Aorta (tissue), 5 donors: Measurements from ENCODE around the gene PIK3CA. TPM values are rescaled to one million over a fixed set of nuclear protein-coding genes. Genes with fewer than 3 reads are reported as not detected.
"Not testable (repeated sequence)": the region's sequence is repeated elsewhere in the genome, so short reads cannot be mapped to it uniquely, and the experiment has no call there.

ENCODE experiments used
- ATAC-seq: fragments of 200-7000 bp; cut with Tn5 transposase; one replicate; pipeline ENCODE4 v1.9.1; 2022; ENCODE audit warnings: moderate library complexity; ENCODE audit not compliant: low FRiP score
- DNase-seq, 2 donors: peaks; one replicate each; pipeline ENCODE4 v3.0.0-alpha.2; 2020
- H3K27ac ChIP-seq, 2 donors: one replicate each; pipeline ENCODE4 v1.5.1; 2013; ENCODE audit warnings: low read length in 2 of 2, mild to moderate bottlenecking in 2 of 2, moderate library complexity in 2 of 2, control low read depth in 1 of 2, inconsistent platforms in 1 of 2, low read depth in 1 of 2
- H3K27me3 ChIP-seq, 2 donors: one replicate each; pipeline ENCODE4 v1.6.1; 2013; ENCODE audit warnings: control low read depth in 1 of 2, low read length in 1 of 2, mild to moderate bottlenecking in 1 of 2, moderate library complexity in 1 of 2; ENCODE audit not compliant: insufficient read depth in 2 of 2, control insufficient read depth in 1 of 2
- H3K36me3 ChIP-seq, 2 donors: one replicate each; pipeline ENCODE4 v1.6.1; 2013; ENCODE audit warnings: control low read depth in 1 of 2, low read length in 1 of 2, mild to moderate bottlenecking in 1 of 2; ENCODE audit not compliant: insufficient read depth in 2 of 2, control insufficient read depth in 1 of 2
- H3K4me1 ChIP-seq, 2 donors: one replicate each; pipeline ENCODE4 v1.6.1; 2013; ENCODE audit warnings: low read length in 2 of 2, control low read depth in 1 of 2, mild to moderate bottlenecking in 1 of 2, moderate library complexity in 1 of 2; ENCODE audit not compliant: insufficient read depth in 2 of 2, control insufficient read depth in 1 of 2
- H3K4me3 ChIP-seq, 2 donors: one replicate each; pipeline ENCODE4 v1.5.1; 2013; ENCODE audit warnings: low read length in 2 of 2, control low read depth in 1 of 2, mild to moderate bottlenecking in 1 of 2
- H3K9me3 ChIP-seq: one replicate; pipeline ENCODE4 v1.6.1; 2013; ENCODE audit warnings: mild to moderate bottlenecking, low read length; ENCODE audit not compliant: control insufficient read depth
- WGBS, 2 donors: extraction: QIAGEN DNeasy Blood & Tissue Kit; methylation state at CpG; one replicate each; pipeline ENCODE4 v1.1.7; 2013; 5-methylcytosine and 5-hydroxymethylcytosine counted together
- intact Hi-C, 2 donors: fragments of 100-400 bp; cut with DNase I; formaldehyde crosslinking; loops; one replicate each; pipeline versions ENCODE4 v1.14.2 to v1.15.0; 2022
- polyA plus RNA-seq, 2 donors: library from polyadenylated mRNA; stranded (reverse); fragments of 200-250 nt; gene quantifications; one replicate each; pipeline ENCODE4 v1.2.3, GENCODE V29; 2013
- total RNA-seq, 2 donors: library from RNA; stranded (reverse); fragmentation: NEBNext Ultra II Directional; extraction: Animal tissue kit (Norgen Biotek cat#: 25700); gene quantifications; one replicate each; pipeline ENCODE4 v1.2.1, GENCODE V29; 2021
- donor health status: healthy with polysubstance abuse.
- donor health status: Bipolar disorder and iron deficiency.
- donor health status: DM: no; HTN: no; CAD: no.
- donor health status: DM: no; HTN: no; CAD: no.
- donor health status: DM: yes; HTN: yes; CAD: no.

PIK3CA gene
- total and polyA plus RNA-seq, 4 donors, result 7.6 to 39.1 (median 25.7) TPM

DNA sequence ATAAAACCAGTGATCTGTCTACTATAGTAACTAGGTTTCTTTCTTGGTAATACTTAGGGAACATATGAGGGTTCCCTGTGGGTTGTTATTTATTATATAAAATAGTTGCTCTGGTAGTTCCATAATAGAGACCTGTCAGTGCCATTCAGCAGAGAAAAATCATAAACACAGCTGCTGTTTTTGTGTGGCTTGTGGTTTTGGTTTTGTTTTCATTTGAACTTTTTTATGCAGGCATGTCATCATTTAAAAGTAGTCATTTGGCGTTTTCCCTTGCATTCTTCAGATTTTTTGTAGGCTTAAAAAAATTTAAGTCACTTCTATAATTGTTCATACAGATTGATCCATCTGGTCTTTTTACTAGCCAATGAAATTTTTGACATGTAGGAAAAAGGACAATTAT, 47.9 kb downstream of the PIK3CA start:
- peaks cover 0 to 6% of the 10 kb centered on the region in 2 donors for H3K4me1 ChIP-seq
- DNase-seq, result no peak
- H3K27me3 ChIP-seq, result no peaks in the 10 kb centered on the region
- no peak overlapping the region for H3K4me3 ChIP-seq
- no peak for ATAC-seq
- no peaks in the 10 kb centered on the region for H3K9me3 ChIP-seq
- no peaks in the 10 kb centered on the region for H3K36me3 ChIP-seq
- H3K27ac ChIP-seq, result no peak overlapping the region
- 0 to 4% methylated on average over 1 of the region's 1 CpG for WGBS, 2 donors
- intact Hi-C loops, result no loop called here

DNA sequence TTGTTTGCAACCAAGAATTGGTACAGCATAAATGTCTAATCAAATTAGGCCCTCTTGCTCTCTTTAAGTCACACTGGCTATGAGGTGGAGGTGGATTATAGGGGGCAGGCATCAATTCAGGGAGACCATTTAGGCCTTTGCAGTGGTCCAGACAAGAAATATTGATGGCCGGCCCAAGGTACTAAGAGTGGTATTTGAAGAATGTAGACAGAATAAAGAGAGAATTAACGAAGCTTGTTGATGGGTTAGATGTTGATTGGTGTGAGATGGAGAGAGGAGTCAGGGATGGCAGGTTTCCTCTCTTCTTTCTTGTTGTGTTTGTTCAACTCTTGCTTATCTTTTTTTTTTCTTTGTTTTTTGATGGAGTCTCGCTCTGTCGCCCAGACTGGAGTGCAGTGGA, 48.5 kb downstream of the PIK3CA start:
- ATAC-seq, result no peak

DNA sequence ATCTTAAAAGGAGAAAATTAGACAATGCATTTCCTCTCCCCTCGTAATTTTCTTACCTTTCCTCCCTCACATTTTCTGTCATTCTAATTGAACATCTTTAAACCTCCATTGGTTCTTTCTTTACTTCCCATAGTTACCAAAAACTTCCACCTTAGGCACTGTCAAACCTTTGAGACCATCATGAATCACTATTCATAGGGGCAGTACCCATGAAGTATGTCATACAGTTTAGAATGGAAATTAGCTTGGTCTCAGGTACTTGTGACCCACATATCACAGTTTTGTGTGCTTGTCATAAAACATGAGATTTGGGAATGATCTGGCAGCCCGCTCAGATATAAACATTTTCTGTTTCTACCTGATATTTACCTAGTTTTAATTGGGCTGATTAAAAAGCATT, 52.6 kb downstream of the PIK3CA start:
- no peaks in the 10 kb centered on the region for H3K36me3 ChIP-seq
- H3K4me1 ChIP-seq, result peaks cover 0 to 6% of the 10 kb centered on the region in 2 donors
- WGBS, 2 donors, result 97 to 100% methylated on average over 2 of the region's 2 CpGs
- no peaks in the 10 kb centered on the region for H3K27me3 ChIP-seq
- intact Hi-C loops, result no loop called here
- no peaks in the 10 kb centered on the region for H3K9me3 ChIP-seq
- ATAC-seq (no peak), DNase-seq (no peak)
- H3K27ac ChIP-seq, result no peak overlapping the region
- H3K4me3 ChIP-seq, result no peak overlapping the region

More for the DNA sequence above, 48.5 kb downstream of the PIK3CA start:
- peaks cover 0 to 6% of the 10 kb centered on the region in 2 donors for H3K4me1 ChIP-seq
- H3K4me3 ChIP-seq, result no peak overlapping the region
- no peaks in the 10 kb centered on the region for H3K9me3 ChIP-seq
- no peaks in the 10 kb centered on the region for H3K27me3 ChIP-seq
- intact Hi-C loops, result no loop called here
- DNase-seq, result no peak
- no peaks in the 10 kb centered on the region for H3K36me3 ChIP-seq
- H3K27ac ChIP-seq, result no peak overlapping the region
- WGBS, 2 donors, result 93 to 95% methylated on average over 4 of the region's 4 CpGs

DNA sequence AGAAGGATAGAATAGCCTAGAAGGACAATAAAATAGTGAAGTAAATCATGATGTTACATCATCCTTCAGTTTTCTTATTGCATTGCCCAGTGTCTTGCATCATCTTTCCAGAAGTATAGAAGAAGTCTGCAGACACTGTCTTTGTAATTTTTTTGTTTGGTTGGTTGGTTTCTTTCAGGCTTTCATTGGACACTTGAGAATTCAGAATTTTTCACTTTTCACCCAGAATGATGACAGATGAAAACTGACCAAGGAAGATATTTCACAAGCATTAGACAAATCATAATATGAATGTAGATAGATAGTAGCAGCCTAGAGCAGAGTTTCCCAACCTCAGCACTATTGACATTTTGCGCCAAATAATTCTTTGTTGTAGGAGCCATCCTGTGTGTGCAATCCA, 67.4 kb downstream of the PIK3CA start:
- 94 to 100% methylated on average over 1 of the region's 1 CpG for WGBS, 2 donors

DNA sequence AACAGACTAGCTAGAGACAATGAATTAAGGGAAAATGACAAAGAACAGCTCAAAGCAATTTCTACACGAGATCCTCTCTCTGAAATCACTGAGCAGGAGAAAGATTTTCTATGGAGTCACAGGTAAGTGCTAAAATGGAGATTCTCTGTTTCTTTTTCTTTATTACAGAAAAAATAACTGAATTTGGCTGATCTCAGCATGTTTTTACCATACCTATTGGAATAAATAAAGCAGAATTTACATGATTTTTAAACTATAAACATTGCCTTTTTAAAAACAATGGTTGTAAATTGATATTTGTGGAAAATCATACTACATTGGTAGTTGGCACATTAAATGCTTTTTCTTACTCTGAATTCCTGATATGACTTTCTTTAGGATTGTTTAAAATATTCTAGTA, 70.1 kb downstream of the PIK3CA start:
- H3K27me3 ChIP-seq, H3K4me3 ChIP-seq, H3K36me3 ChIP-seq, DNase-seq, H3K9me3 ChIP-seq, H3K27ac ChIP-seq, H3K4me1 ChIP-seq, intact Hi-C loops, ATAC-seq: not testable (repeated sequence)
- WGBS, 2 donors, result 81 to 82% methylated on average over 1 of the region's 1 CpG

More for the DNA sequence above, 67.4 kb downstream of the PIK3CA start:
- intact Hi-C loops, DNase-seq, ATAC-seq, H3K9me3 ChIP-seq, H3K4me3 ChIP-seq, H3K36me3 ChIP-seq, H3K4me1 ChIP-seq, H3K27me3 ChIP-seq, H3K27ac ChIP-seq: not testable (repeated sequence)

DNA sequence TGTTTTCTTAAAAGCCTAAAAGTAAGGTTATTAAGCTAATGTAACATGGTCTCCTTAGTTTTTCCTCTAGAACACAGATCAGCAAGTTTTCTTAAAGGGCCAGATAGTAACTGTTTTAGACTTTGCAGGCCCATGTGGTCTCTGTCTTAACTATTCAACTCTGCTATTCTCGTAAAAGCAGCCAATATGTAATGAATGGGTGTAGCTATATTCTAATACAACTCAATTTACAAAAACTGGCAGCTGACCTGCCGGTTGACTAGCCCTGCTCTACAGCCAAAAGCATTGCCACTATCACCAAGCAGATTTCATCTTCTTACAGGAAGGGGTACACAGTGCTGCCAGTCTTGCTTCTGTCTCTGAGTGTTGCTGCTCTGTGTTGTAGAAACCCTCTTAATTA, 75.4 kb downstream of the PIK3CA start:
- ATAC-seq, result no peak

DNA sequence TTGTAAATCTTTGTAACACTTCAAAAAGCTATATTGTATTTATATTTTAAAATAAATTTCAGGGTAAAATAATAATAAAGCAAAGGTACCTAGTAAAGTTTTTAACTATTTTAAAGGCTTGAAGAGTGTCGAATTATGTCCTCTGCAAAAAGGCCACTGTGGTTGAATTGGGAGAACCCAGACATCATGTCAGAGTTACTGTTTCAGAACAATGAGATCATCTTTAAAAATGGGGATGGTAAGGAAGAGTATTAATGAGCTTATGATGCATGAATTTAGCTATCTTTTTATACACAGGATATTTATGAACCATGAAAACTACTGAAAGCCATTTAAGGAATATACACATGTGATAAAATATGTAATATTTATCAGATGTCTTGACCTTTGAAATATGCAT, 76.4 kb downstream of the PIK3CA start:
- H3K27ac ChIP-seq, result no peak overlapping the region
- DNase-seq, result no peak
- no peaks in the 10 kb centered on the region for H3K9me3 ChIP-seq
- ATAC-seq, result no peak
- WGBS, 2 donors, result 94 to 95% methylated on average over 1 of the region's 1 CpG
- H3K4me3 ChIP-seq, result no peak overlapping the region
- intact Hi-C loops, result no loop called here
- no peaks in the 10 kb centered on the region for H3K4me1 ChIP-seq
- H3K27me3 ChIP-seq, result no peaks in the 10 kb centered on the region
- H3K36me3 ChIP-seq, result no peaks in the 10 kb centered on the region

More for the DNA sequence above, 75.4 kb downstream of the PIK3CA start:
- no peaks in the 10 kb centered on the region for H3K4me1 ChIP-seq
- 76 to 77% methylated on average over 2 of the region's 2 CpGs for WGBS, 2 donors
- H3K27me3 ChIP-seq, result no peaks in the 10 kb centered on the region
- no peak overlapping the region for H3K4me3 ChIP-seq
- no peaks in the 10 kb centered on the region for H3K36me3 ChIP-seq
- intact Hi-C loops, result no loop called here
- DNase-seq, result no peak
- H3K9me3 ChIP-seq, result no peaks in the 10 kb centered on the region
- no peak overlapping the region for H3K27ac ChIP-seq

DNA sequence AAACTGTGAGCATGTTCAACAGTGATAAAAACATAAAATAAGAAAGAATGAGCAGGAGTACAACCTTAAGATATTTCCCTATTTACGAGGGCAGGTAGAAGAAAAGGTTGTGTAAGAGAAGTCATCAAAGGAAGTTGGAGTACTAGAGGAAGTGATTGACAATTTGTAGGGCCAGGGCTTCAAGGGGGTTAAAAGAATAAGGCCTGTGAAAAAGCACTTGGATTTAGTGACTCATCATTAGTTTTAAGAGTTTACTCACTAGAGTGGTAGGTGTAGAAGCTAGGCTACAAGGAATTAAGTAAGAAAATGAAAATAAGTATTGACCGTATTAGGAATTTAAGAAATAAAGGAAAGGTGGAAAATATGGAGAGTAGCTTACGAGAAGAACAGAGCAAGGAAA, 79.2 kb downstream of the PIK3CA start:
- no peaks in the 10 kb centered on the region for H3K4me1 ChIP-seq
- H3K36me3 ChIP-seq, result peaks cover 2 to 4% of the 10 kb centered on the region in 2 donors
- no peak overlapping the region for H3K27ac ChIP-seq
- no peaks in the 10 kb centered on the region for H3K9me3 ChIP-seq
- DNase-seq (no peak), ATAC-seq (no peak)
- no peaks in the 10 kb centered on the region for H3K27me3 ChIP-seq
- 91 to 92% methylated on average over 3 of the region's 3 CpGs for WGBS, 2 donors
- no peak overlapping the region for H3K4me3 ChIP-seq
- intact Hi-C loops, result no loop called here

DNA sequence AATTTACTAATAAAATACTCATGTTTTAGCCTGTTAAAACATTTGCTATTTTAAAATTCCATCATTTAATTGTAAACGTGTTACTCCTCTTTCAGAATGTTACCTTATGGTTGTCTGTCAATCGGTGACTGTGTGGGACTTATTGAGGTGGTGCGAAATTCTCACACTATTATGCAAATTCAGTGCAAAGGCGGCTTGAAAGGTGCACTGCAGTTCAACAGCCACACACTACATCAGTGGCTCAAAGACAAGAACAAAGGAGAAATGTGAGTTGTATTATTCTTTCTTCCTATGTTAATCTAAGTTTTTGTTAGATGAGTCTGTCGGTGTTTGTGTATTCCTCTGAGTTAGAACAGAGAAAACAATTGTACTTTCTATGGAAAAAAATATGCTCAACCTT, 81.0 kb downstream of the PIK3CA start:
- H3K27me3 ChIP-seq, result no peaks in the 10 kb centered on the region
- H3K36me3 ChIP-seq, result peaks cover 2 to 4% of the 10 kb centered on the region in 2 donors
- H3K4me3 ChIP-seq, result no peak overlapping the region
- H3K9me3 ChIP-seq, result no peaks in the 10 kb centered on the region
- WGBS, 2 donors, result 49 to 69% methylated on average over 5 of the region's 5 CpGs
- H3K27ac ChIP-seq, result no peak overlapping the region
- H3K4me1 ChIP-seq, result no peaks in the 10 kb centered on the region
- intact Hi-C loops, result no loop called here
- ATAC-seq, result no peak
- no peak for DNase-seq
